ENCODE measurements around the gene PLPP1.

GRCh38 chr5:55407059-55407684, 127.6 kb downstream of the PLPP1 start:
- TF ChIP-seq POLR2A (IDR thresholded peaks at IDR 0.05) (no peak), CTCF (IDR thresholded peaks at IDR 0.05) (no peak)
